Activated T-cell treated with anti-CD3 and anti-CD28 coated beads, Interleukin-2, amount 50 U/mL, for 72 hours (primary cell): ENCODE data around the gene BACE1-AS. TPM values are rescaled to one million over a fixed set of nuclear protein-coding genes. Genes with fewer than 3 reads are reported as not detected.

Experiments used
- ATAC-seq, 2 donors: fragments of 150-1000 bp; cut with Tn5 transposase; replicated peaks in 1 of 2; 2 replicates each; pipeline ENCODE4 v1.10.0; 2021; ENCODE audit warnings: moderate library complexity in 2 of 2, mild to moderate bottlenecking in 1 of 2
- DNase-seq, 2 donors: peaks; one replicate each; pipeline ENCODE4 v3.0.0; 2021 to 2022; ENCODE audit warnings: mixed read lengths in 1 of 2
- H3K27ac Mint-ChIP-seq: one replicate; pipeline ENCODE4 v1.8.0; 2022; ENCODE audit warnings: mild to moderate bottlenecking, moderate library complexity, mixed read lengths
- H3K27me3 Mint-ChIP-seq: one replicate; pipeline ENCODE4 v1.8.0; 2022; ENCODE audit warnings: low read depth, mixed read lengths
- H3K36me3 Mint-ChIP-seq, 2 donors: one replicate each; pipeline ENCODE4 v1.8.0; 2022; ENCODE audit warnings: mixed read lengths in 2 of 2, mild to moderate bottlenecking in 1 of 2; ENCODE audit not compliant: insufficient read depth in 2 of 2
- H3K4me1 Mint-ChIP-seq: one replicate; pipeline ENCODE4 v1.8.0; 2022; ENCODE audit warnings: low read depth, mixed read lengths
- H3K4me3 Mint-ChIP-seq, 2 donors: one replicate each; pipeline ENCODE4 v1.8.0; 2022; ENCODE audit warnings: mild to moderate bottlenecking in 2 of 2, mixed read lengths in 2 of 2, moderate library complexity in 2 of 2
- H3K9me3 Mint-ChIP-seq, 2 donors: one replicate each; pipeline ENCODE4 v1.8.0; 2022; ENCODE audit warnings: mixed read lengths in 2 of 2
- total RNA-seq, 2 donors: library from RNA; stranded (reverse); gene quantifications; one replicate each; pipeline ENCODE4 v1.2.3, GENCODE V29; 2022

The BACE1-AS gene
- total RNA-seq, 2 donors from 2014 or later: 9.6 to 9.9 TPM

DNA sequence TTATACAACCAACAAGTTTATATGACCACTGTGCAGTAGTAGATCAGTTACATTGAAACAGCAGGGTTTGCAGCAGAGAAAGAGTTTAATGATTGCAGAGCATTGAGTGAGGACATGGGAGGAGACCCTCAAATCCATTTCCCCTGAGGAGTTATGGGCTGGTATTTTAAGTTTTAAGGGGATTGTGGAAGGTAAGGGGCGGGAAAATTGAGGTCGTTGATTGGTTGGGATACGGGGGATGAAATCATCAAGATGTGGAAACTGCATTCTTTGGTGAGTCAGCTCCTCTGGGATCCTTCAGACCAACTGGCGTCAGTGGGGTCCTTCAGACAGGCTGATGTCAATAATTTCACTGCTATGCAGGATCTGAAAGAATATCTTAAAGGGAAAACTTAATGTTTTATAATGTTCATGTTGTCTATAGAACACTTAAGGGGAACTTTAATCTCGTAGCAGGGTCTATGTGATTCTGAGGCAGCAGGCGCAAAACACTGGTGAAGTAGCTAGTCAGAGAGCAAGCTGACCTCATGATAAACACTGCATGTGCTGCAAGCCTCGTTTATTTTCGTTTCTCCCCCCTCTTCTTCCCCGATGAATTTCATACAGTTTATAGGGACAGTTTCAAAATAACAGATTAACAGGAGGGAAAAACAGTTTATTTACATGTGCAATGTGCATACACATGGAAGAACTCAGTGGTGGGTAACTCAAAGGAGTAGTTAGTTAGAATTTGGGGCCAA lies 17.4 kb upstream of the BACE1-AS start:
- Mint-ChIP-seq H3K9me3 (peaks cover 0 to 1% of the 10 kb centered on the region in 2 donors), H3K4me1 (peaks cover 5% of the 10 kb centered on the region), H3K4me3 (no peak overlapping the region), H3K36me3 (peaks cover 2 to 11% of the 10 kb centered on the region in 2 donors), H3K27me3 (no peaks in the 10 kb centered on the region), H3K27ac (no peak overlapping the region)
- ATAC-seq (no peak), DNase-seq (no peak)

- no peak for ATAC-seq
- no peak for DNase-seq
- Mint-ChIP-seq H3K36me3 (peaks cover 0 to 15% of the 10 kb centered on the region in 2 donors), H3K27ac (no peak overlapping the region), H3K4me1 (peaks cover 16% of the 10 kb centered on the region), H3K4me3 (no peak overlapping the region), H3K9me3 (no peaks in the 10 kb centered on the region), H3K27me3 (no peaks in the 10 kb centered on the region)
Observed at GRCh38 chr11:117278347-117278746, 12.8 kb upstream of the BACE1-AS start.

DNA sequence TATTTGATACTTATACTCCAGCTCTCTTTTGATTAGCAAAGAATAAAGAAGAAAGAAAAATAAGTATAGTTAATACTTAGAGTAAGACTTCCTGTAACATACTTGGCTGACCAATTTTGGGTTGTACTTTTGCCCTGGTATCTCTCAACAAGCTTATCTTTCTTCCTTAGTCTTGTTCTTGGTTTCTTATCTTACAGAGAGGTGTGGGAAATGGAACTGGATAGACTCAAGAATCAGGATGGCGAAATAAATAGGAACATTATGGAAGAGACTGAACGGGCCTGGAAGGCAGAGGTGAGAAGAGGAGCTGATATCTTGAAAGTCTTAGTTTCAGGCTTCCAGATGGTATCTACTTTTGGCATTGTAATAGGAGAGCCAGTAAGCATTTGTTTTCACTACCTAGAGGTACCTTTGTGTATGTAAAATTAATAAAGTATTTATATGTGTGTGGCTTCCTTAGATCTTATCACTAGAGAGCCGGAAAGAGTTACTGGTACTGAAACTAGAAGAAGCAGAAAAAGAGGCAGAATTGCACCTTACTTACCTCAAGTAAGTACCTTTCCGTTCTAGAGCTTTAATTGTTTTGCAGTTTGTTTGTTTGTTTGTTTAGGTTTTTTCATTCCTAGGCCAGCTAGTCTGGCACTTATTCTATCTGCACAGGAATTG lies 11.3 kb upstream of the BACE1-AS start:
- peaks cover 16% of the 10 kb centered on the region for H3K4me1 Mint-ChIP-seq
- ATAC-seq (peak in 1 of 2 donors; percentile 58), DNase-seq (no peak)
- H3K27me3 Mint-ChIP-seq: no peaks in the 10 kb centered on the region
- peaks cover 0 to 11% of the 10 kb centered on the region in 2 donors for H3K36me3 Mint-ChIP-seq
- H3K9me3 Mint-ChIP-seq: no peaks in the 10 kb centered on the region
- peak overlapping the region; percentile 56 for H3K27ac Mint-ChIP-seq
- peak overlapping the region in 1 of 2 donors; percentile 52 for H3K4me3 Mint-ChIP-seq

DNA sequence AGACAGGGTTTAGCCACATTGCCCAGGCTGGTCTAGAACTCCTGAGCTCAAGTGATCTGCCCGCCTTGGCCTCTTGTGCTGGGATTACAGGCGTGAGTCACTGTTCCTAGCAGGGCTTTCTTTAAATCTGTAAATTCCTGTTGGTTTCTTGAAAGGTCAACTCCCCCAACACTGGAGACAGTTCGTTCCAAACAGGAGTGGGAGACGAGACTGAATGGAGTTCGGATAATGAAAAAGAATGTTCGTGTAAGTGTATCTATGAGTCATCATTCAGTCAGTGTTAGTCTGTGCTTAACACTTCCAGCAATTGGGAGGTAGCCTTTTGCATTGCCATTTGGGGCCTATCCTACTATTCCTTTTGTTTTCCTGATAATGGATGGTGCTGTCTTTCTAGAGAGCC lies 10.0 kb upstream of the BACE1-AS start:
- Mint-ChIP-seq H3K36me3 (peaks cover 0 to 7% of the 10 kb centered on the region in 2 donors), H3K27me3 (no peaks in the 10 kb centered on the region), H3K9me3 (no peaks in the 10 kb centered on the region), H3K4me1 (peaks cover 11% of the 10 kb centered on the region), H3K27ac (peak overlapping the region; percentile 21), H3K4me3 (no peak overlapping the region)
- DNase-seq: no peak
- ATAC-seq: no peak

GRCh38 chr11:117281869-117282268 lies 9.3 kb upstream of the BACE1-AS start:
- no peak overlapping the region for H3K27ac Mint-ChIP-seq
- H3K27me3 Mint-ChIP-seq: no peaks in the 10 kb centered on the region
- no peak overlapping the region for H3K4me3 Mint-ChIP-seq
- H3K9me3 Mint-ChIP-seq: no peaks in the 10 kb centered on the region
- no peak for DNase-seq
- H3K4me1 Mint-ChIP-seq: peaks cover 11% of the 10 kb centered on the region
- no peak for ATAC-seq
- peaks cover 2 to 7% of the 10 kb centered on the region in 2 donors for H3K36me3 Mint-ChIP-seq

GRCh38 chr11:117282956-117283355 lies 8.2 kb upstream of the BACE1-AS start:
- peaks cover 2 to 7% of the 10 kb centered on the region in 2 donors for H3K36me3 Mint-ChIP-seq
- peaks cover 11% of the 10 kb centered on the region for H3K4me1 Mint-ChIP-seq
- no peak for DNase-seq
- no peak overlapping the region for H3K27ac Mint-ChIP-seq
- no peak for ATAC-seq
- no peak overlapping the region for H3K4me3 Mint-ChIP-seq
- no peaks in the 10 kb centered on the region for H3K27me3 Mint-ChIP-seq
- no peaks in the 10 kb centered on the region for H3K9me3 Mint-ChIP-seq

- Mint-ChIP-seq H3K36me3 (peaks cover 2 to 7% of the 10 kb centered on the region in 2 donors), H3K4me3 (no peak overlapping the region), H3K4me1 (peaks cover 11% of the 10 kb centered on the region), H3K27ac (no peak overlapping the region), H3K9me3 (no peaks in the 10 kb centered on the region), H3K27me3 (no peaks in the 10 kb centered on the region)
- ATAC-seq (no peak), DNase-seq (no peak)
Observed at GRCh38 chr11:117284053-117284452, 7.1 kb upstream of the BACE1-AS start.

- ATAC-seq: no peak
- no peak overlapping the region for H3K27ac Mint-ChIP-seq
- H3K36me3 Mint-ChIP-seq: peaks cover 2 to 4% of the 10 kb centered on the region in 2 donors
- H3K4me3 Mint-ChIP-seq: no peak overlapping the region
- H3K9me3 Mint-ChIP-seq: no peaks in the 10 kb centered on the region
- no peaks in the 10 kb centered on the region for H3K27me3 Mint-ChIP-seq
- DNase-seq: no peak
- no peaks in the 10 kb centered on the region for H3K4me1 Mint-ChIP-seq
Observed at GRCh38 chr11:117286588-117286987, 4.6 kb upstream of the BACE1-AS start.

DNA sequence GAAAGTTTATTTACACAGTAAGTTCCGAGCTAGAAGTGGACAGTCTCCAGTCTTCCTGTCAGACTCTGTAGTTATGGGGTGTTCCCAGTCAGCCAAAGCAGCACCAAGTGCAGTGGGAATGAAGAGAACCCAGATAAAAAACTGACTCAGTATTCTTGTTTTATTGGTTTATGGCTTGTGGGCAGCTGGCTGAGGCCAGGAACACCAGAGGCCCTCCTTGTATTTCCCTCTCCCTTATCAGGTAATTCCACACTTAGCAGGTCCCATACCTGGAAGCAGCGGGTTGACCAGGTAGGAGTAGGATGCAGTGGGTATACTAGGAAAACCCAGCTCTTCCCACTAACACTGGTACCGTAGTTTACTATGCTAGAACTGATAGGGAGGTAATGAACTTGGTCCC lies 3.5 kb upstream of the BACE1-AS start:
- no peaks in the 10 kb centered on the region for H3K27me3 Mint-ChIP-seq
- no peak for ATAC-seq
- no peak for DNase-seq
- no peak overlapping the region for H3K4me3 Mint-ChIP-seq
- no peaks in the 10 kb centered on the region for H3K9me3 Mint-ChIP-seq
- H3K27ac Mint-ChIP-seq: no peak overlapping the region
- peaks cover 2% of the 10 kb centered on the region in 2 donors for H3K36me3 Mint-ChIP-seq
- H3K4me1 Mint-ChIP-seq: no peaks in the 10 kb centered on the region

- Mint-ChIP-seq H3K4me1 (no peaks in the 10 kb centered on the region), H3K36me3 (peaks cover 0 to 2% of the 10 kb centered on the region in 2 donors), H3K9me3 (no peaks in the 10 kb centered on the region), H3K27me3 (no peaks in the 10 kb centered on the region), H3K27ac (no peak overlapping the region), H3K4me3 (no peak overlapping the region)
- ATAC-seq (no peak), DNase-seq (no peak)
Observed at GRCh38 chr11:117289795-117290194, 1.4 kb upstream of the BACE1-AS start.

- Mint-ChIP-seq H3K36me3 (no peaks in the 10 kb centered on the region), H3K9me3 (no peaks in the 10 kb centered on the region), H3K27me3 (no peaks in the 10 kb centered on the region)
Observed at GRCh38 chr11:117292616-117293015, 1.5 kb downstream of the BACE1-AS start.

GRCh38 chr11:117295438-117296137 lies 4.4 kb downstream of the BACE1-AS start:
- Mint-ChIP-seq H3K36me3 (no peaks in the 10 kb centered on the region), H3K27me3 (peaks cover under 1% of the 10 kb centered on the region), H3K9me3 (no peaks in the 10 kb centered on the region), H3K4me1 (peaks cover 1% of the 10 kb centered on the region), H3K27ac (no peak overlapping the region), H3K4me3 (no peak overlapping the region)
- ATAC-seq: no peak
- DNase-seq: no peak

More at GRCh38 chr11:117292616-117293015, 1.5 kb downstream of the BACE1-AS start:
- ATAC-seq (no peak), DNase-seq (no peak)
- no peaks in the 10 kb centered on the region for H3K4me1 Mint-ChIP-seq
- no peak overlapping the region for H3K27ac Mint-ChIP-seq
- H3K4me3 Mint-ChIP-seq: no peak overlapping the region

- Mint-ChIP-seq H3K4me3 (no peak overlapping the region), H3K4me1 (peaks cover 7% of the 10 kb centered on the region), H3K27ac (no peak overlapping the region), H3K27me3 (peaks cover 7% of the 10 kb centered on the region), H3K36me3 (no peaks in the 10 kb centered on the region), H3K9me3 (no peaks in the 10 kb centered on the region)
- ATAC-seq (no peak), DNase-seq (no peak)
Observed at GRCh38 chr11:117296881-117297280, 5.7 kb downstream of the BACE1-AS start.
